ENCODE results near the gene KAZN. TPM values are rescaled to one million over a fixed set of nuclear protein-coding genes. Genes with fewer than 3 reads are reported as not detected.

KAZN gene
- total RNA-seq, 3 donors from 2014 or later: 12.2 to 16.4 (median 16.2) TPM

DNA sequence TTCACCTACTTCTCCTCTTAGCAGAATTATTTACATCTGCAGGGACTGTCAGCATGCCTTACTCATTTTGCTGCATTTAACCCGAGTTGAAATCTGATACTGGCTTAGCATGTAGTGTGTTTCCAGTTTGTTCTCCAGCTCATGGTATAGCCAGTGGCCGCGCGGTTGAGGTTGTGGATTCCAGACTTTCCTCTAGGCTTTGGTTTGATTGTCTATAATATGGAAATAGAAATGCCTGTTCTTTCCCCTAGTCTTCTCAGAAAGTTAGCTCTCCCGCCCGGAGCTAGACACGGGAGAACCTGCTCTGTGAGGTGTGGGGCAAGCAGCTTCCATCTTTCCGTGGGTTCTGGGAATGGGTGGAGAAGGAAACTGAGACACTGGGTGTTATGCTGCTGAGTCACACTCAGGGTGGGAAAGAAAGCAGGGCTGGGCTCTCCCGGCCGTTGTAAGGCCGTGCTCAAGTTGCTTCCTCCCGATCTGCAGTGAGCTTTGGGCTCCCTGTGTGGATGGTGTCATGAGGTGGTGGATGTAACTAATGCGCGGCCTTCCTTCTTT lies 348.3 kb downstream of the KAZN start:
- intact Hi-C loops (cut with DNase I; ENCODE audit: low total_unique reads): loop anchor here (2.0 kb wide), 1 partner anchor 54 kb away; no protein-coding TSS in a partner anchor
- DNase-seq (ENCODE audit: low spot score in 2 of 2): no peak
- H3K4me3 ChIP-seq: peak overlapping the region in 1 of 3 donors; percentile 22
- no peaks in the 10 kb centered on the region for H3K27me3 ChIP-seq
- H3K9me3 ChIP-seq: no peaks in the 10 kb centered on the region
- peaks cover 19 to 25% of the 10 kb centered on the region in 2 donors for H3K4me1 ChIP-seq
- H3K27ac ChIP-seq: peak overlapping the region; percentile 96 to 97
- TF ChIP-seq POLR2AphosphoS5 (IDR thresholded peaks at IDR 0.05): no peak
- no peak for TF ChIP-seq POLR2A (IDR thresholded peaks at IDR 0.05)
- TF ChIP-seq, protein P1, sequence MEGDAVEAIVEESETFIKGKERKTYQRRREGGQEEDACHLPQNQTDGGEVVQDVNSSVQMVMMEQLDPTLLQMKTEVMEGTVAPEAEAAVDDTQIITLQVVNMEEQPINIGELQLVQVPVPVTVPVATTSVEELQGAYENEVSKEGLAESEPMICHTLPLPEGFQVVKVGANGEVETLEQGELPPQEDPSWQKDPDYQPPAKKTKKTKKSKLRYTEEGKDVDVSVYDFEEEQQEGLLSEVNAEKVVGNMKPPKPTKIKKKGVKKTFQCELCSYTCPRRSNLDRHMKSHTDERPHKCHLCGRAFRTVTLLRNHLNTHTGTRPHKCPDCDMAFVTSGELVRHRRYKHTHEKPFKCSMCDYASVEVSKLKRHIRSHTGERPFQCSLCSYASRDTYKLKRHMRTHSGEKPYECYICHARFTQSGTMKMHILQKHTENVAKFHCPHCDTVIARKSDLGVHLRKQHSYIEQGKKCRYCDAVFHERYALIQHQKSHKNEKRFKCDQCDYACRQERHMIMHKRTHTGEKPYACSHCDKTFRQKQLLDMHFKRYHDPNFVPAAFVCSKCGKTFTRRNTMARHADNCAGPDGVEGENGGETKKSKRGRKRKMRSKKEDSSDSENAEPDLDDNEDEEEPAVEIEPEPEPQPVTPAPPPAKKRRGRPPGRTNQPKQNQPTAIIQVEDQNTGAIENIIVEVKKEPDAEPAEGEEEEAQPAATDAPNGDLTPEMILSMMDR (IDR thresholded peaks at IDR 0.05): no peak
- H3K36me3 ChIP-seq: no peaks in the 10 kb centered on the region

DNA sequence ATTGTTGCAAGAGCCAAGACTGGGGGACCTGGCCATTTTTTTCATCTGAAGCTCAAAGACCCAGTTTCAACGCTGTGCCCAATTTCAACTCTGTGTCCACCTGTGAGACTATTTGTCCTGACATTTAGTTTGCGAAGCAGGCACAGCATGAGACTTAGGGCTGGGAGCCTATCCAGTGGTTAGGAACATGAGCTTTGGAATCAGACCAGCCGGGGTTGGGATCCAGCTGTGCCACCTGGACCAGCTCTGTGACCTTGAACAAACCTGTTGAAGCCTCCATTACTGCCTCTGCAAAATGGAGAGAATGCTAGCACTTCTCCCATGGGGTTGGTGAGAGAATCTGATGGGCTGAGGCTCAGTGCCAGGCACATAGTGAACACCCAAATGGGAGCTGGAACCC lies 348.9 kb downstream of the KAZN start:
- no peaks in the 10 kb centered on the region for H3K27me3 ChIP-seq
- H3K27ac ChIP-seq: peak overlapping the region; percentile 96 to 97
- intact Hi-C loops (cut with DNase I; ENCODE audit: low total_unique reads): loop anchor here (2.0 kb wide), 1 partner anchor 55 kb away; no protein-coding TSS in a partner anchor
- no peaks in the 10 kb centered on the region for H3K9me3 ChIP-seq
- no peak for DNase-seq (ENCODE audit: low spot score in 2 of 2)
- H3K4me3 ChIP-seq: peak overlapping the region in 1 of 3 donors; percentile 22
- TF ChIP-seq POLR2A (IDR thresholded peaks at IDR 0.05) (no peak), POLR2AphosphoS5 (IDR thresholded peaks at IDR 0.05) (no peak)
- TF ChIP-seq, protein P1 (IDR thresholded peaks at IDR 0.05): no peak
- H3K36me3 ChIP-seq: no peaks in the 10 kb centered on the region
- peaks cover 17 to 25% of the 10 kb centered on the region in 2 donors for H3K4me1 ChIP-seq

DNA sequence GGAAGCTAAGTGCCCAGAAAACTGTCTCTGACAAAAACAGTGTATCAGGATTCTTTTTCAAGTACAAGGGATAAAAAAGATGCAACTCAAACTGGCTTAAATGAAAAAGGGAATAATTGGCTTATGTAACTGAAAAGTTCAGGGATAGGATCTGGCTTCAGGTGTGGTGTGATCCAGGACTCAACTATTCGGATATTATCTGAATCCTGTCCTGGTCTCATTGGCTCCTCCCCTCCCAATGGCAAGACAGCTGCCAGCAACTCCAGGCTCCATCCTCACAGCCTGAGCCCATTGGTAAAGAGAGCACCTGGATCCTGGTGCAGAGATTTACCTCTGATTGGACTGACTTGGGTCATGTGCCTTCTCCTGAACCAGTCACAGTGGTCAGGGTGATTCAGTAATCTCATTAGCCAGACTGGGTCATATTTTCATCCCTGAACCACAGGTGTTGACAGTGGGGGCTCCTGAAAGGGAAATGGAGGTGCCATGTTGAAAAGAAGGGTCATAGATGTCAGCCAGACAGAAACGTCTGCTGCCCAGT lies 349.7 kb downstream of the KAZN start:
- H3K27me3 ChIP-seq: no peaks in the 10 kb centered on the region
- H3K4me3 ChIP-seq: no peak overlapping the region
- H3K4me1 ChIP-seq: peaks cover 14 to 25% of the 10 kb centered on the region in 2 donors
- intact Hi-C loops (cut with DNase I; ENCODE audit: low total_unique reads): no loop called here
- DNase-seq (ENCODE audit: low spot score in 2 of 2): no peak
- TF ChIP-seq, protein P1 (IDR thresholded peaks at IDR 0.05): no peak
- TF ChIP-seq POLR2AphosphoS5 (IDR thresholded peaks at IDR 0.05): no peak
- TF ChIP-seq POLR2A (IDR thresholded peaks at IDR 0.05): no peak
- H3K27ac ChIP-seq: peak overlapping the region; percentile 96 to 97
- H3K36me3 ChIP-seq: no peaks in the 10 kb centered on the region
- no peaks in the 10 kb centered on the region for H3K9me3 ChIP-seq

DNA sequence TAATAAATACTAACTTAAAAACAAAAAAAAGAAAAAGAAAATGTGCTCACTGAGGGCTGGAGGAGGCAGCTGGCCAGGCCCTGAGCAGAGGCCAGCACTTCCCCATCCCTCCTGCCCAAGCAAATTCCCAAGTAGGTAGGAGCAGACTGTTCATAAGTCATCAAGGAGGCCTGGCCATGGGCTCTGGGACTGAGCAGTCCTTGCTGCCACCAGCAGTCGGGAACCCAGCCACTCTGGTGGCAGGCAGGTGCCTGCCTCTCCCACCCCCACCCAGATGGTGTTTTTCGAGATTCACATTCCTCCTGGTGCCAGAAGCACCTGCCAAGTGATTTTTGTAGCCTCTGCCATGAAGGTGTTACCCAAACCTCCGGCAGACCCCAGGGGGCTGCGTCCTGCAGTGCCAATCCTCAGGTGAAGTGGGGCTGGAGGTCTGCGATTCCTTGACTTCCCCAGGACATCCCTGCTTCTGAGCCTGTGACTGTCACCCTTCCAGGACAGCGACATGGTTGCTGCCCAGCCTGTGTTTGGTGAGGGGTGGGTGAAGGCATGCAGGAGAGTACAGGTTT lies 350.9 kb downstream of the KAZN start:
- Histone ChIP-seq H3K27ac (peak overlapping the region; percentile 48 to 71), H3K4me1 (peaks cover 19 to 25% of the 10 kb centered on the region in 2 donors), H3K9me3 (peaks cover 4 to 6% of the 10 kb centered on the region in 2 donors), H3K36me3 (no peaks in the 10 kb centered on the region), H3K27me3 (no peaks in the 10 kb centered on the region), H3K4me3 (no peak overlapping the region)
- intact Hi-C loops (cut with DNase I; ENCODE audit: low total_unique reads): no loop called here
- no peak for TF ChIP-seq POLR2A (IDR thresholded peaks at IDR 0.05)
- no peak for TF ChIP-seq POLR2AphosphoS5 (IDR thresholded peaks at IDR 0.05)
- TF ChIP-seq, protein P1 (IDR thresholded peaks at IDR 0.05): no peak
- no peak for DNase-seq (ENCODE audit: low spot score in 2 of 2)
